Adrenal gland (tissue), 19 donors: ENCODE measurements around the gene B3GALNT2. TPM values are rescaled to one million over a fixed set of nuclear protein-coding genes. Genes with fewer than 3 reads are reported as not detected.

Experiments
- DNase-seq, 7 donors: peaks; one replicate each; pipeline ENCODE4 v3.0.0-alpha.2; 2019 to 2020
- H3K27ac ChIP-seq, 5 donors: fragments of 200-600 bp; sonication (generic) in 4 of 5; 1 replicate in 3 of 5; 2 replicates in 2 of 5; pipeline versions ENCODE4 v1.5.1 to v1.8.0; 2016 to 2020; ENCODE audit warnings: mild to moderate bottlenecking in 1 of 5
- H3K27me3 ChIP-seq: fragments of 200-600 bp; 2 replicates; pipeline ENCODE4 v1.8.0; 2021
- H3K36me3 ChIP-seq, 2 donors: fragments of 200-600 bp; replicated peaks in 1 of 2; 1 replicate in 1 of 2; 2 replicates in 1 of 2; pipeline versions ENCODE4 v1.5.1 to v1.8.0; 2018 to 2022
- H3K4me1 ChIP-seq, 2 donors: fragments of 200-600 bp; replicated peaks in 1 of 2; 1 replicate in 1 of 2; 2 replicates in 1 of 2; pipeline versions ENCODE4 v1.5.1 to v1.8.0; 2018 to 2021
- H3K4me3 ChIP-seq, 4 donors: fragments of 200-600 bp; sonication (generic) in 3 of 4; one replicate each; pipeline ENCODE4 v1.5.1; 2016 to 2018
- H3K9me3 ChIP-seq, 3 donors: fragments of 200-600 bp; sonication (generic) in 1 of 3; replicated peaks in 1 of 3; 1 replicate in 2 of 3; 2 replicates in 1 of 3; pipeline versions ENCODE4 v1.5.1 to v1.8.0; 2016 to 2021
- POLR2A ChIP-seq, 2 donors: fragments of 450-650 bp; IDR thresholded peaks; one replicate each; pipeline ENCODE4 v1.6.1; 2017; ENCODE audit warnings: antibody characterized with exemption in 2 of 2, mild to moderate bottlenecking in 2 of 2, moderate library complexity in 1 of 2
- WGBS, 4 donors: extraction: QIAGEN DNeasy Blood & Tissue Kit in 2 of 4; methylation state at CpG; one replicate each; pipeline versions ENCODE4 v1.1.5 to v1.1.7; 2013 to 2017; 5-methylcytosine and 5-hydroxymethylcytosine counted together
- intact Hi-C, 2 donors: fragments of 100-400 bp; cut with DNase I; formaldehyde crosslinking; loops; one replicate each; pipeline versions ENCODE4 v1.14.1 to v1.15.0; 2022 to 2023
- long read RNA-seq, 10 donors: library from polyadenylated mRNA in 3 of 10; unstranded in 2 of 10; stranded (forward) in 1 of 10; transcript quantifications; one replicate each; pipeline ENCODE4 v2.0.0 and lab custom pipeline, GENCODE V29; 2021 to 2026
- polyA plus RNA-seq, 3 donors: library from polyadenylated mRNA; stranded (reverse); fragments of 200-250 nt in 2 of 3; fragments of 350-450 nt in 1 of 3; fragmentation: Illumina TruSeq in 1 of 3; extraction: RNeasy Lipid Tissue Mini Kit (QIAGEN cat#74804) in 1 of 3; gene quantifications; one replicate each; pipeline ENCODE4 v1.2.3, GENCODE V29; 2013 to 2014
- total RNA-seq, 9 donors: library from RNA; depleted of rRNA in 4 of 9; stranded (reverse); fragments of >200 nt in 4 of 9; fragments of 120-200 nt in 1 of 9; fragmentation: NEBNext Ultra II Directional in 1 of 9; extraction: Animal tissue kit (Norgen Biotek cat#: 25700) in 1 of 9; gene quantifications; one replicate each; pipeline versions ENCODE4 v1.1.0 to v1.2.4, GENCODE V29; 2013 to 2023
- TF ChIP-seq, protein P1 (sequence below), 6 experiments: fragments of 450-650 bp in 4 of 6; fragments of 200-600 bp in 2 of 6; sonication (generic) in 1 of 6; IDR thresholded peaks; 1 replicate in 5 of 6; 2 replicates in 1 of 6; pipeline versions ENCODE4 v1.5.1 to v1.8.0; 2016 to 2021; ENCODE audit warnings: antibody characterized with exemption in 6 of 6, mild to moderate bottlenecking in 2 of 6, moderate library complexity in 1 of 6
- donor health status: healthy with polysubstance abuse.
- donor health status: Bipolar disorder and iron deficiency.
- donor health status: DM: yes; HTN: yes; CAD: no.
- donor health status: DM: no; HTN: no; CAD: no.
- donor health status: DM: no; HTN: no; CAD: no.
- donor health status: DM: yes; HTN: yes; CAD: no.

The B3GALNT2 gene
- total RNA-seq (10 to 100 TPM; 19.1 to 66.2 (median 25.1) TPM), polyA plus RNA-seq (10 to 100 TPM in 1 of 3 donors, 1 to 10 TPM in 2; 2.7 to 15.7 (median 2.9) TPM)
- long read RNA-seq, donor 1, partial matches to known transcripts = 0 of 5 reads
- long read RNA-seq, donor 1, other reads (novel, unspliced or antisense) = 0 of 5 reads
- long read RNA-seq, donor 2 = 0 reads
- long read RNA-seq, donor 3, partial matches to known transcripts = 0 of 2 reads
- long read RNA-seq, donor 3, other reads (novel, unspliced or antisense) = 0 of 2 reads
- long read RNA-seq, donor 4, partial matches to known transcripts = 2 of 6 reads
- long read RNA-seq, donor 4, other reads (novel, unspliced or antisense) = 3 of 6 reads
- long read RNA-seq, donor 5, transcript B3GALNT2-202 (12 exons, 2,015 nt) = major isoform, 17 of 35 reads
- long read RNA-seq, donor 5, partial matches to known transcripts = 4 of 35 reads
- long read RNA-seq, donor 5, other reads (novel, unspliced or antisense) = 14 of 35 reads
- long read RNA-seq, donor 6, partial matches to known transcripts = 1 of 1 reads
- long read RNA-seq, donor 6, other reads (novel, unspliced or antisense) = 0 of 1 reads
- long read RNA-seq, donor 7 = 0 reads
- long read RNA-seq, donor 8, partial matches to known transcripts = 0 of 5 reads
- long read RNA-seq, donor 8, other reads (novel, unspliced or antisense) = 0 of 5 reads
- long read RNA-seq, donor 9, partial matches to known transcripts = 0 of 3 reads
- long read RNA-seq, donor 9, other reads (novel, unspliced or antisense) = 0 of 3 reads
- long read RNA-seq, donor 10 = 0 reads

DNA sequence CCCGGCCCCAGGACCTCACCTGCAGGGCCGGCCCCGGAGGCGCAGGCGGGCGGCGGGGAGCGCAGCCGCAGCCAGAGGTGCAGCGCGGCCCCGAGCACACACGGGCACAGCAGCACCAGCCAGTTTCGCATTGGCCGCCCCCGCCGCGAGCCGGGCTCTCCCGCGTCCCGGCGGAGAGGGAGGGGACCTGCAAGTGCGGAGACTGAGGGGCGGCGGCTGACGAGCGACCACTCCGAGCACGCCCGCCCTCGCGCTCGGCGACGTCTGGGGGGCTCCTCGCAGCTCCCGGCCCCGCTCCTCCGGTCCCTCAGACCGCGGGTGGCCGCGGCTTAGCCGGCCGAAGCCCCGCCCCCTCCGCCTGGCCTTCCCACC, at the start of gene B3GALNT2:
B3GALNT2 (minus strand) TSS at position 331 of the 372 bp plus-strand sequence; CDS start at position 131, 200 bp downstream.
- Histone ChIP-seq H3K27me3 (no peaks in the 10 kb centered on the region), H3K4me1 (peaks cover 5 to 27% of the 10 kb centered on the region in 2 donors), H3K9me3 (no peaks in the 10 kb centered on the region), H3K36me3 (no peaks in the 10 kb centered on the region), H3K27ac (peak within 1 kb of the TSS; percentile 93 to 100 (median 97)), H3K4me3 (peak within 1 kb of the TSS; percentile 49 to 75 (median 70))
- peak; percentile 74 to 91 for TF ChIP-seq POLR2A (IDR thresholded peaks at IDR 0.05)
- TF ChIP-seq, protein P1, sequence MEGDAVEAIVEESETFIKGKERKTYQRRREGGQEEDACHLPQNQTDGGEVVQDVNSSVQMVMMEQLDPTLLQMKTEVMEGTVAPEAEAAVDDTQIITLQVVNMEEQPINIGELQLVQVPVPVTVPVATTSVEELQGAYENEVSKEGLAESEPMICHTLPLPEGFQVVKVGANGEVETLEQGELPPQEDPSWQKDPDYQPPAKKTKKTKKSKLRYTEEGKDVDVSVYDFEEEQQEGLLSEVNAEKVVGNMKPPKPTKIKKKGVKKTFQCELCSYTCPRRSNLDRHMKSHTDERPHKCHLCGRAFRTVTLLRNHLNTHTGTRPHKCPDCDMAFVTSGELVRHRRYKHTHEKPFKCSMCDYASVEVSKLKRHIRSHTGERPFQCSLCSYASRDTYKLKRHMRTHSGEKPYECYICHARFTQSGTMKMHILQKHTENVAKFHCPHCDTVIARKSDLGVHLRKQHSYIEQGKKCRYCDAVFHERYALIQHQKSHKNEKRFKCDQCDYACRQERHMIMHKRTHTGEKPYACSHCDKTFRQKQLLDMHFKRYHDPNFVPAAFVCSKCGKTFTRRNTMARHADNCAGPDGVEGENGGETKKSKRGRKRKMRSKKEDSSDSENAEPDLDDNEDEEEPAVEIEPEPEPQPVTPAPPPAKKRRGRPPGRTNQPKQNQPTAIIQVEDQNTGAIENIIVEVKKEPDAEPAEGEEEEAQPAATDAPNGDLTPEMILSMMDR (IDR thresholded peaks at IDR 0.05) = no peak
- WGBS, 4 donors = 0 to 1% methylated on average over 40 to 48 of the region's 48 CpGs; no CpG with 5 or more reads in 2 of the 4 donors
- intact Hi-C loops = no loop called here
- no peak for DNase-seq

DNA sequence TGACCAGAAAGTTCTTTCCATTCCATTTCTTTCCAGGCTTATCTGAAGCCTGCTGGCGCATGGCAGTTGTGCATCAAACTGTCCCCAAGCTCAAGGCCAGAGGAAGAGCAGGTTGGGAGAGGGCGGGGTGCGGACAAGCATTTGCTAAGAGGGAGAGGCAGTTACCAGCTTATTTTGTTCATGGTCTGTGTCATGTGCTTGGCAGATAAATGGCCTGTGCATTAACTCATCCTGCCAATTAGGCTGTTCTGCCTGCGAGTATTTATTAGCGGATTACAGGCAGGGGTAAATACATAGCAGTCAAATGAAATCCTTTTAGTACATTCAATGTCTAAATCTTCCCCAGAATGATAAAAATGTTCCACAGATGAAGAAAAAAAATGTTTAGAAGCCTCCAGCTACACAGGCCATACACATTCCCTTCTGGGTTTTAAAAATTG, 48.9 kb upstream of the B3GALNT2 start:
- no peaks in the 10 kb centered on the region for H3K9me3 ChIP-seq
- no peaks in the 10 kb centered on the region for H3K27me3 ChIP-seq
- H3K4me1 ChIP-seq = peaks cover 0 to 15% of the 10 kb centered on the region in 2 donors
- DNase-seq = peak; percentile 64 to 91 (median 88)
- intact Hi-C loops = no loop called here
- peak in 1 of 2 donors; percentile 12 for TF ChIP-seq POLR2A (IDR thresholded peaks at IDR 0.05)
- TF ChIP-seq, protein P1 (IDR thresholded peaks at IDR 0.05) = peak in 3 of 6 experiments; percentile 15 to 24 (median 24)
- 37 to 48% (median 42%) methylated on average over 4 to 5 of the region's 5 CpGs for WGBS, 4 donors
- H3K36me3 ChIP-seq = no peaks in the 10 kb centered on the region
- peak overlapping the region in 4 of 5 donors; percentile 15 to 78 (median 35) for H3K27ac ChIP-seq
- no peak overlapping the region for H3K4me3 ChIP-seq

DNA sequence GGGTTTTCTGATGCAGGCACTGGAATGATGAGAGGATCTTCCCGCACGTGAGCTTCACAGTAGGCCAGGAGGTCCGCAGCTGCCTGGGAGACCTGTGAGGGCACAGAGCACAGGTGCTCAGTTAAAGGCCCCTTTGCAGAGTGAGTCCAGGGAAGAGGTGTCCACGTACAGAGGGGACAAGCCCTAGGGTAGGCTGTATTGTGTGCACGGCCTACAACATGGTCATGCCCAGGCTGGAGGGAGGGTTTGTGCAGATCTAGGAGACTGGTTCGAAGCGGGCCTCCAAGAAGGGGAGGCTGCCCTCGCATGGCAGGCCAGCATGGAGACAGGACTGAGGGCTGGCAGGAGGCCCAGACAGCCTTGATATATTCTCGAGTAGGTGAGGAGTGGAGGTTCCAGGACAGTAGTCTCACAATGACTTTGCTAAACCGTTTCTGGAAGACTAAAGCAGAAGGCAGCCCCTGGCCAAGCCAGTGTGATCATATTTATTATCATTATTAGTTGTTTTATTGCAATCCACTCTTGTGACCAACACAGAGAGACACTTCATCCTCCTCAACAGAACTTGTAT, 48.0 kb upstream of the B3GALNT2 start:
- H3K27me3 ChIP-seq = no peaks in the 10 kb centered on the region
- intact Hi-C loops = no loop called here
- H3K9me3 ChIP-seq = no peaks in the 10 kb centered on the region
- WGBS, 4 donors = 73 to 84% (median 79%) methylated on average over 10 of the region's 10 CpGs
- H3K4me1 ChIP-seq = peaks cover 0 to 15% of the 10 kb centered on the region in 2 donors
- DNase-seq = peak in 6 of 7 donors; percentile 22 to 69 (median 39)
- H3K36me3 ChIP-seq = no peaks in the 10 kb centered on the region
- H3K4me3 ChIP-seq = no peak overlapping the region
- TF ChIP-seq, protein P1 (IDR thresholded peaks at IDR 0.05) = no peak
- TF ChIP-seq POLR2A (IDR thresholded peaks at IDR 0.05) = no peak
- H3K27ac ChIP-seq = peak overlapping the region in 2 of 5 donors; percentile 15 to 78
